OCI-LY3 (cell line): Measurements from ENCODE around the gene CARHSP1.

Experiments used
- CTCF ChIP-seq: fragments of 200-600, 300-600 bp; sonication (generic); IDR thresholded peaks from 2 replicates; pipeline ENCODE4 v1.5.1; 2014; ENCODE audit warnings: antibody characterized with exemption, low read length, low read depth
- EZH2phosphoT487 ChIP-seq: fragments of 200-600 bp; shearing (Covaris generic); IDR thresholded peaks from 2 replicates; pipeline ENCODE4 v1.6.1; 2018; ENCODE audit warnings: antibody characterized with exemption, mixed run types, low read depth

DNA sequence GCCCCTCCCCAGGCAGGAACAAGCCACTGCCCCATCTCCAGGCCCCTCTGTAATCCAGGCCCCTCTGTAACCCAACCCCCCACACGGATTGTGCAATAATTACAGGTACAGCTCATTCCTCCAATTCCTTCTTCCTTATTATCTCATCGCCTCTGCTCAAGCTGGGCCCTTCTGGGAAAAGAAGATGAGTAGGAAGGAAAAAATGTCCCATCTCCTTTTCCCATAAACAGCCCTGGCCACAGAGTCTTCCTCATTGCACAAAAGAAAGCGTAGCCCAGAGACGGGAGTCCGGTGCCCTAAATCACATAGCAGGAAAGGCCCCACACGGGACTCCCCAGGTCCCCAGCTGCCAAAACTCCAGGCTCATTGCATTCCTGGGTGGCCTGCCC, 9.7 kb upstream of the CARHSP1 start:
- TF ChIP-seq CTCF = no peak
- TF ChIP-seq EZH2phosphoT487 = no peak
